HCT116 (cell line): ENCODE measurements around the gene ZNF581. TPM values are rescaled to one million over a fixed set of nuclear protein-coding genes. Genes with fewer than 3 reads are reported as not detected.

ENCODE experiments used
- ATAC-seq: fragments of 200-7000 bp; cut with Tn5 transposase; 2 replicates; pipeline ENCODE4 v1.9.1; 2020; ENCODE audit warnings: mild to moderate bottlenecking, moderate library complexity
- BruUV-seq: library from RNA; stranded (reverse); fragments of 400-500 nt; replicated peaks from 2 replicates; lab custom pipeline; 2021; lab: Mats Ljungman, UMichigan
- CTCF ChIA-PET: fragments of 300-600 bp; sonication (Branson Sonifier 250); formaldehyde crosslinking; loops from one replicate; lab custom pipeline; 2021; ENCODE audit warnings: antibody characterized with exemption; lab: Charles Lee
- POLR2A ChIA-PET: fragments of 300-600, 350-600 bp; sonication (Branson Sonifier 250); formaldehyde crosslinking; loops from one replicate; lab custom pipeline; 2021; ENCODE audit warnings: antibody characterized with exemption; lab: Charles Lee
- RAD21 ChIA-PET, 2 experiments: fragments of 300-600 bp; sonication (Branson Sonifier 250); formaldehyde crosslinking; loops; one replicate each; lab custom pipeline; 2023; ENCODE audit warnings: low total read pairs in 2 of 2; ENCODE audit not compliant: uncharacterized antibody in 2 of 2, unreplicated experiment in 2 of 2, low non-redundant PET in 1 of 2; lab: Charles Lee
- DNase-seq: peaks from one replicate; pipeline ENCODE4 v3.0.0-alpha.2; 2010; ENCODE audit warnings: low read depth, low spot score
- H2AFZ ChIP-seq: fragments of 200-600 bp; shearing (Covaris generic), sonication (generic); 2 replicates; pipeline ENCODE4 v1.6.1; 2017; ENCODE audit warnings: low read depth, mixed run types, mixed read lengths, antibody characterized with exemption, low read length; ENCODE audit not compliant: poor library complexity, severe bottlenecking
- H3K27ac ChIP-seq: 2 replicates; pipeline ENCODE4 v1.5.1; 2012; ENCODE audit warnings: low read depth, low read length
- H3K27me3 ChIP-seq: fragments of 200-600 bp; sonication (generic); 2 replicates; pipeline ENCODE4 v1.6.1; 2016; ENCODE audit warnings: mixed run types, low read length, mixed read lengths; ENCODE audit not compliant: insufficient read depth
- H3K36me3 ChIP-seq, 2 experiments: fragments of 200-500 bp in 1 of 2; fragments of 200-600 bp in 1 of 2; sonication (Bioruptor generic) in 1 of 2; sonication (generic) in 1 of 2; 2 replicates each; pipeline versions ENCODE4 v1.5.1 to v1.6.1; 2014 to 2016; ENCODE audit warnings: low read length in 2 of 2, inconsistent platforms in 1 of 2, mixed read lengths in 1 of 2, mixed run types in 1 of 2; ENCODE audit not compliant: insufficient read depth in 2 of 2, control insufficient read depth in 1 of 2
- H3K4me1 ChIP-seq, 2 experiments: fragments of 200-600 bp in 1 of 2; sonication (generic) in 1 of 2; 2 replicates each; pipeline versions ENCODE4 v1.5.1 to v1.6.1; 2012 to 2017; ENCODE audit warnings: low read length in 2 of 2, inconsistent platforms in 1 of 2, mild to moderate bottlenecking in 1 of 2, mixed read lengths in 1 of 2, mixed run types in 1 of 2, moderate library complexity in 1 of 2; ENCODE audit not compliant: insufficient read depth in 2 of 2, control insufficient read depth in 1 of 2
- H3K4me2 ChIP-seq: fragments of 200-600 bp; sonication (generic); 2 replicates; pipeline ENCODE4 v1.6.1; 2017; ENCODE audit warnings: mixed run types, low read length, mixed read lengths
- H3K4me3 ChIP-seq, 2 experiments: fragments of 200-600 bp in 1 of 2; sonication (generic) in 1 of 2; replicated peaks in 1 of 2; 2 replicates each; pipeline ENCODE4 v1.5.1; 2011 to 2016; ENCODE audit warnings: low read length in 2 of 2, control low read depth in 1 of 2, low read depth in 1 of 2, mild to moderate bottlenecking in 1 of 2, mixed read lengths in 1 of 2, mixed run types in 1 of 2
- H3K79me2 ChIP-seq: fragments of 200-600 bp; sonication (generic); 2 replicates; pipeline ENCODE4 v1.6.1; 2017; ENCODE audit warnings: mild to moderate bottlenecking, mixed run types, low read length, moderate library complexity, mixed read lengths; ENCODE audit not compliant: insufficient read depth
- H3K9ac ChIP-seq: fragments of 200-600 bp; sonication (generic); 2 replicates; pipeline ENCODE4 v1.6.1; 2016; ENCODE audit warnings: low read length, mixed read lengths
- H3K9me2 ChIP-seq: fragments of 200-600 bp; sonication (generic), shearing (Covaris generic); 2 replicates; pipeline ENCODE4 v1.6.1; 2017; ENCODE audit warnings: mixed run types, mild to moderate bottlenecking, moderate library complexity; ENCODE audit not compliant: insufficient read depth
- H3K9me3 ChIP-seq, 2 experiments: fragments of 200-500 bp in 1 of 2; fragments of 200-600 bp in 1 of 2; sonication (Bioruptor generic) in 1 of 2; sonication (generic) in 1 of 2; 2 replicates each; pipeline ENCODE4 v1.6.1; 2014 to 2017; ENCODE audit warnings: low read length in 2 of 2, mixed read lengths in 2 of 2, inconsistent platforms in 1 of 2, low read depth in 1 of 2, mild to moderate bottlenecking in 1 of 2, mixed run types in 1 of 2, moderate library complexity in 1 of 2; ENCODE audit not compliant: control insufficient read depth in 1 of 2, insufficient read depth in 1 of 2
- H4K20me1 ChIP-seq: fragments of 200-600 bp; sonication (generic), shearing (Covaris generic); 2 replicates; pipeline ENCODE4 v1.6.1; 2017; ENCODE audit warnings: mixed run types, mild to moderate bottlenecking, moderate library complexity; ENCODE audit not compliant: insufficient read depth
- CBX3 ChIP-seq: IDR thresholded peaks from 2 replicates; pipeline ENCODE4 v1.6.1; 2012; ENCODE audit warnings: low read depth
- CEBPB ChIP-seq: IDR thresholded peaks from 2 replicates; pipeline ENCODE4 v1.6.1; 2012; ENCODE audit warnings: low read depth
- EGR1 ChIP-seq: IDR thresholded peaks from 2 replicates; pipeline ENCODE4 v1.6.1; 2012; ENCODE audit warnings: low read depth
- FOSL1 ChIP-seq: IDR thresholded peaks from 2 replicates; pipeline ENCODE4 v1.6.1; 2012; ENCODE audit warnings: low read depth
- SP1 ChIP-seq: IDR thresholded peaks from 2 replicates; pipeline ENCODE4 v1.6.1; 2012; ENCODE audit warnings: low read depth
- SRF ChIP-seq: IDR thresholded peaks from 2 replicates; pipeline ENCODE4 v1.6.1; 2012; ENCODE audit warnings: low read depth
- ZBTB33 ChIP-seq: IDR thresholded peaks from 2 replicates; pipeline ENCODE4 v1.6.1; 2011; ENCODE audit warnings: mild to moderate bottlenecking, low read length, moderate library complexity; ENCODE audit not compliant: insufficient replicate concordance; ENCODE audit errors: extremely low read depth
- ZFX ChIP-seq: fragments of 450-650 bp; IDR thresholded peaks from 2 replicates; pipeline ENCODE4 v1.6.1; 2017
- intact Hi-C: fragments of 100-400 bp; cut with micrococcal nuclease; formaldehyde crosslinking; loops from 2 replicates; pipeline ENCODE4 v1.10.0; 2022
- total RNA-seq: library from RNA; stranded (reverse); gene quantifications from one replicate; pipeline ENCODE4 v1.2.1, GENCODE V29; 2021; ENCODE audit not compliant: unreplicated experiment

ZNF581 gene
- total RNA-seq, 1 experiment from 2014 or later: 44.4 TPM

GRCh38 chr19:55667958-55668357, 24.5 kb downstream of the ZNF581 start:
- Histone ChIP-seq H3K4me3 (no peak overlapping the region), H3K4me1 (peaks cover 5 to 34% of the 10 kb centered on the region in 2 experiments; a peak in 3 of 4 replicates), H4K20me1 (peaks cover 7% of the 10 kb centered on the region; the same call in 1 of the 2 replicates), H3K4me2 (no peak overlapping the region; the same call in 1 of the 2 replicates), H3K9ac (no peak overlapping the region)
- CTCF ChIA-PET: no interaction called here
- no TSS peak for BruUV-seq
- TF ChIP-seq SP1 (no peak), EGR1 (no peak), CBX3 (no peak), ZFX (no peak), SRF (no peak), CEBPB (no peak), ZBTB33 (no peak), FOSL1 (no peak)
- TF ChIP-seq, all 23 proteins: peak for 0
- Histone ChIP-seq H3K9me3 (no peaks in the 10 kb centered on the region), H3K27ac (no peak overlapping the region), H3K27me3 (no peaks in the 10 kb centered on the region), H3K9me2 (no peaks in the 10 kb centered on the region), H3K79me2 (peaks cover 99% of the 10 kb centered on the region), H3K36me3 (peaks cover 42 to 65% of the 10 kb centered on the region in 2 experiments), H2AFZ (no peak overlapping the region)
- intact Hi-C loops: no loop called here
- DNase-seq: no peak
- ChIA-PET RAD21 (no interaction called here), POLR2A (no interaction called here)
- peak; percentile 62 for ATAC-seq
